ENCODE data around the gene COL25A1. TPM values are rescaled to one million over a fixed set of nuclear protein-coding genes. Genes with fewer than 3 reads are reported as not detected.

COL25A1 gene
- total and polyA plus RNA-seq, 11 donors = 0.19 to 1.8 (median 0.50) TPM

DNA sequence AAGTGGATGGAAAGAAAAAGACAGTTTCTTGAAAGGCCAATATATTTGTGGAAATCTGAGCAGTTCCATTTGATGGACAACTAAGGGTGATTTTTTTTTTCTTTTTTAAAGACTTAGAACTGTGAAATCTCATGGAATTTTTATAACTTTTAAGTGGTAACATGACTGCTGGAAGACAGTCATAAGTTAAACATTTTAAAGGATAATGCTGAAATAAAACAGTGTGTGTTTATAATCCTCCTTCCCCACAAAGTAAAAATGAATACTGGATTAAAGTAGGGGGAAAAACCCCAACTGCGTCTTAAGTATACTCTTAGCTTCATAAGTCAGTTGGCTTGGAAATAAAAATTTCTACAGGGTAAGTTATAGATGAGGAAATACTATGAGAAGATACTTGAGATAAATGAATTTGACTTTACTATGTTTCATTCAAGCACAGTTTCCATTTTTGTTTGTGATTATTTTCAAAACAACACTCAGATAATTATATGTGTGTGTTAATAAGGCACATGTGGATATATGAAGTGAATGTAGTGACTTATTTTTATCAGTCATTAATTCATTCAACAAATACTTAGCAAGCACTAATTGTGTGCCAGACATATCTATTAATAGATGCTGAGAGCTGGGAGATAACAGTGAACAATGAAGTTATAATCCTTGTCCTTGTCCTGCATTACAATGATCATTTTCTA lies 410.4 kb downstream of the COL25A1 start:
- Histone ChIP-seq H3K4me3 (no peak overlapping the region), H3K27me3 (no peaks in the 10 kb centered on the region), H3K4me1 (no peaks in the 10 kb centered on the region), H3K9me3 (no peaks in the 10 kb centered on the region), H3K36me3 (no peaks in the 10 kb centered on the region), H3K27ac (no peak overlapping the region)
- no peak for DNase-seq
- TF ChIP-seq, protein P1, sequence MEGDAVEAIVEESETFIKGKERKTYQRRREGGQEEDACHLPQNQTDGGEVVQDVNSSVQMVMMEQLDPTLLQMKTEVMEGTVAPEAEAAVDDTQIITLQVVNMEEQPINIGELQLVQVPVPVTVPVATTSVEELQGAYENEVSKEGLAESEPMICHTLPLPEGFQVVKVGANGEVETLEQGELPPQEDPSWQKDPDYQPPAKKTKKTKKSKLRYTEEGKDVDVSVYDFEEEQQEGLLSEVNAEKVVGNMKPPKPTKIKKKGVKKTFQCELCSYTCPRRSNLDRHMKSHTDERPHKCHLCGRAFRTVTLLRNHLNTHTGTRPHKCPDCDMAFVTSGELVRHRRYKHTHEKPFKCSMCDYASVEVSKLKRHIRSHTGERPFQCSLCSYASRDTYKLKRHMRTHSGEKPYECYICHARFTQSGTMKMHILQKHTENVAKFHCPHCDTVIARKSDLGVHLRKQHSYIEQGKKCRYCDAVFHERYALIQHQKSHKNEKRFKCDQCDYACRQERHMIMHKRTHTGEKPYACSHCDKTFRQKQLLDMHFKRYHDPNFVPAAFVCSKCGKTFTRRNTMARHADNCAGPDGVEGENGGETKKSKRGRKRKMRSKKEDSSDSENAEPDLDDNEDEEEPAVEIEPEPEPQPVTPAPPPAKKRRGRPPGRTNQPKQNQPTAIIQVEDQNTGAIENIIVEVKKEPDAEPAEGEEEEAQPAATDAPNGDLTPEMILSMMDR (IDR thresholded peaks at IDR 0.05) = no peak
- no peak for TF ChIP-seq POLR2A (IDR thresholded peaks at IDR 0.05)
- WGBS, 4 donors = 89 to 96% (median 94%) methylated on average over 1 of the region's 1 CpG
- intact Hi-C loops (cut with DNase I) = loop anchor here in 1 of 10 donors (2.0 kb wide), 1 partner anchor 27 kb away; no protein-coding TSS in a partner anchor
- no peak for ATAC-seq

DNA sequence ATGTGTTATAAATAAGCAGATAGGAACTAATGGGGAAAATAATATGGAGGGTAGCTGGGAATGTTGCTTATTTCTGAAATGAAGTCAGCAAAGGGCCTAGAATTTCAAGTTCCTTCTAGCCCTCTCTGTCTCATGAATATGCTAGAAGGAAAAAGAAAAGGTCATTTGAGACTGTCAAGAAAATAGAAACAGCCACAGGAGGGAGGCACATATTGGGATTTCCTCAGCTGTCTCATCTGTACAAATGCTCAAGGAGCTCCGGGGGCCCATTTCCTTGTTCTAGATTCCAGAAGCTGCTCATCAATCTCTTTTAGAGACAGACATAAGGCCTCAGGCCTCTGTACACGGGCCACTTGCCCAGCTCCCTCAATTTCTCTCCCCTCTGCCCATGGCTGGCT lies 412.0 kb downstream of the COL25A1 start:
- no peak for ATAC-seq
- Histone ChIP-seq H3K4me3 (no peak overlapping the region), H3K4me1 (no peaks in the 10 kb centered on the region), H3K36me3 (no peaks in the 10 kb centered on the region), H3K9me3 (no peaks in the 10 kb centered on the region), H3K27me3 (no peaks in the 10 kb centered on the region), H3K27ac (no peak overlapping the region)
- TF ChIP-seq, protein P1 (IDR thresholded peaks at IDR 0.05) = no peak
- no peak for TF ChIP-seq POLR2A (IDR thresholded peaks at IDR 0.05)
- WGBS, 4 donors = 50 to 72% (median 53%) methylated on average over 2 of the region's 2 CpGs
- no peak for DNase-seq
- intact Hi-C loops (cut with DNase I) = loop anchor here in 1 of 10 donors (2.0 kb wide), 1 partner anchor 28 kb away; no protein-coding TSS in a partner anchor

DNA sequence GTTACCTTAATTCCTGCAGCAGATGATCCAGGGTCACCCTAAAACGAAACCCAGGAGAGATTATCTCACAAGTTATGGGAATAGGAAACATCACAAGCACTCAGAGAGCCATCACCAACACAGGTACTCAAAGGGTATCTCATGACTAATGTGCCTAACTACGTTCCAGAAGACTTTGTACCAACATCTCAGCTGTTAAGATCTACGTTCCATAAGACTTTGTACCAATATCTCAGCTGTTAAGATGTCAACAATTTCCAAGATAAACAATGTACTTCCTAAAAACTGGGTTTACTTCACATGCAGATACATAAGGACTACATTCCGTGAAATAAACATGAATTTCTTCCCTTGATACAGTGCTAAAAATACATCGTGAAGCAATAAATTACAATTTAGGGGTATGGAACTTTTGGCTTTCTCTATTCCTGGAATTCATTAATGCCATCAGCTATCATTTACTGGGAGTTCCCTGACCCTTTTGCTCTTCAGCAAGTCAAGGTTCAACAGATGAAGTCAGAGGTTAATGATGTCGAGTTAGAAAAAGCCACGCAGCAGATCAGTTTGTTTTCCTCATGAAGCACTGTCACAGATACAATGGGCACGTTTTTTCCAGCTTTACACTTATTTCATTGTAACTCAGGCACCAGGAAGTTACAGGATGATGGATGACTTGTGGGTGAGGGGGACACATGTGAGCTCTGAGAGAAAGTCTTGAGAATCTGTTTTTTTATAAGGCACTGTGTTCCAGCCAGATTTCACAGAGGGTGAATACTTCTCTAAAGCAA lies 412.6 kb downstream of the COL25A1 start:
- ATAC-seq (no peak), DNase-seq (no peak)
- WGBS, 4 donors = 66 to 71% (median 69%) methylated on average over 8 of the region's 8 CpGs
- Histone ChIP-seq H3K9me3 (no peaks in the 10 kb centered on the region), H3K4me1 (no peaks in the 10 kb centered on the region), H3K36me3 (no peaks in the 10 kb centered on the region), H3K4me3 (no peak overlapping the region), H3K27me3 (no peaks in the 10 kb centered on the region), H3K27ac (no peak overlapping the region)
- TF ChIP-seq, protein P1 (IDR thresholded peaks at IDR 0.05) = no peak
- no peak for TF ChIP-seq POLR2A (IDR thresholded peaks at IDR 0.05)
- intact Hi-C loops (cut with DNase I) = loop anchor here in 1 of 10 donors (2.0 kb wide), 1 partner anchor 29 kb away; no protein-coding TSS in a partner anchor

DNA sequence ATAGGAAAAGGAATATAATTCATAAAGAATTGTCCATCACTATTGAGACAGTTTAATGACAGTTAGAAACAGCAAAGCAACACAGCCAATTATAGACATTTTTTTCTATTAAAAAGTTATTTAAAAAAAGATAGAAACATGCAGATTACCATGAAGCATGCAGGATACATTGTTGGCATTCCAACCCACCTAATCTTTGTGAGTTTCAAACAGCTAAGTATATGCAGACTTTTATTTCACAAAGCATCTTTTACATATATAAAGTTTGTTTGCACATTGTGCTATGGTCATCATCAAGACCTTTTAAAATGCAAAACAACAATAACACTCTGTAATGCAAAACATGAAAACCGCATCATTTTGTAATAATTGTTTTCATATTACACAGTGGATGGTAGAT lies 413.7 kb downstream of the COL25A1 start:
- 94 to 98% (median 96%) methylated on average over 1 of the region's 1 CpG for WGBS, 4 donors
- TF ChIP-seq, protein P1 (IDR thresholded peaks at IDR 0.05) = no peak
- TF ChIP-seq POLR2A (IDR thresholded peaks at IDR 0.05) = no peak
- Histone ChIP-seq H3K27ac (no peak overlapping the region), H3K9me3 (no peaks in the 10 kb centered on the region), H3K4me1 (no peaks in the 10 kb centered on the region), H3K27me3 (no peaks in the 10 kb centered on the region), H3K36me3 (no peaks in the 10 kb centered on the region), H3K4me3 (no peak overlapping the region)
- no peak for DNase-seq
- intact Hi-C loops (cut with DNase I) = no loop called here
- no peak for ATAC-seq

Data from heart left ventricle (tissue), 16 donors.